Activated T-cell treated with anti-CD3 and anti-CD28 coated beads for 1 hour (primary cell): ENCODE data around the gene MAPT.

ENCODE experiments used
- DNase-seq: peaks from one replicate; pipeline ENCODE4 v3.0.0-alpha.2; 2020; ENCODE audit warnings: low read depth

Gene MAPT

GRCh38 chr17:46031440-46031839, 137.1 kb downstream of the MAPT start:
- DNase-seq = no peak

- no peak for DNase-seq
Measured at GRCh38 chr17:46031920-46032319, 137.6 kb downstream of the MAPT start.

- DNase-seq = no peak
Measured at GRCh38 chr17:46032909-46033308, 138.6 kb downstream of the MAPT start.

- no peak for DNase-seq
Measured at GRCh38 chr17:46033392-46033791, 139.0 kb downstream of the MAPT start.

- DNase-seq = no peak
Measured at GRCh38 chr17:46035112-46035818, 140.9 kb downstream of the MAPT start.

- no peak for DNase-seq
Measured at GRCh38 chr17:46036491-46036890, 142.1 kb downstream of the MAPT start.

- no peak for DNase-seq
Measured at GRCh38 chr17:46037722-46038255, 143.4 kb downstream of the MAPT start.

- no peak for DNase-seq
Measured at GRCh38 chr17:46038414-46038813, 144.1 kb downstream of the MAPT start.

GRCh38 chr17:46038937-46039336, 144.6 kb downstream of the MAPT start:
- DNase-seq = no peak

- no peak for DNase-seq
Measured at GRCh38 chr17:46039592-46040186, 145.3 kb downstream of the MAPT start.

- DNase-seq = no peak
Measured at GRCh38 chr17:46042246-46042645, 147.9 kb downstream of the MAPT start.

- DNase-seq = no peak
Measured at GRCh38 chr17:46042925-46043324, 148.6 kb downstream of the MAPT start.

- no peak for DNase-seq
Measured at GRCh38 chr17:46043606-46044005, 149.3 kb downstream of the MAPT start.

GRCh38 chr17:46044286-46044928, 150.1 kb downstream of the MAPT start:
- DNase-seq = peak; percentile 38

GRCh38 chr17:46044989-46045388, 150.6 kb downstream of the MAPT start:
- no peak for DNase-seq

GRCh38 chr17:46045639-46046038, 151.3 kb downstream of the MAPT start:
- DNase-seq = no peak

GRCh38 chr17:46046957-46047356, 152.6 kb downstream of the MAPT start:
- DNase-seq = no peak

GRCh38 chr17:46047398-46047797, 153.0 kb downstream of the MAPT start:
- DNase-seq = no peak

GRCh38 chr17:46047856-46048255, 153.5 kb downstream of the MAPT start:
- DNase-seq = no peak

- no peak for DNase-seq
Measured at GRCh38 chr17:46049656-46050055, 155.3 kb downstream of the MAPT start.

- no peak for DNase-seq
Measured at GRCh38 chr17:46053911-46054534, 159.7 kb downstream of the MAPT start.

- DNase-seq = no peak
Measured at GRCh38 chr17:46056800-46057304, 162.5 kb downstream of the MAPT start.

GRCh38 chr17:46057366-46057765, 163.0 kb downstream of the MAPT start:
- no peak for DNase-seq
